SIG-M5 treated with dmso at 0.1 percent for 504 hours (cell line): ENCODE data around the gene ANTXRL.
"Not testable (repeated sequence)": the region's sequence is repeated elsewhere in the genome, so short reads cannot be mapped to it uniquely, and the experiment has no call there.

Source experiments
- DNase-seq: peaks from one replicate; lab custom pipeline; 2025; ENCODE audit not compliant: unreplicated experiment; lab: John Stamatoyannopoulos, UW

Gene ANTXRL

GRCh38 chr10:46254007-46254383, 32.8 kb upstream of the ANTXRL start:
- no peak for DNase-seq

GRCh38 chr10:46254467-46254866, 32.3 kb upstream of the ANTXRL start:
- no peak for DNase-seq

- DNase-seq = not testable (repeated sequence)
These were observed 31.6 kb upstream of the ANTXRL start for GRCh38 chr10:46255210-46255609.

GRCh38 chr10:46255801-46256747, 30.7 kb upstream of the ANTXRL start:
- DNase-seq = peak; percentile 7

- no peak for DNase-seq
These were observed 29.7 kb upstream of the ANTXRL start for GRCh38 chr10:46257099-46257498.

- DNase-seq = not testable (repeated sequence)
These were observed 23.8 kb upstream of the ANTXRL start for GRCh38 chr10:46262906-46263560.

- DNase-seq = no peak
These were observed 22.9 kb upstream of the ANTXRL start for GRCh38 chr10:46263831-46264268.

- no peak for DNase-seq
These were observed 22.5 kb upstream of the ANTXRL start for GRCh38 chr10:46264336-46264735.

GRCh38 chr10:46264737-46265368, 21.9 kb upstream of the ANTXRL start:
- no peak for DNase-seq

- not testable (repeated sequence) for DNase-seq
These were observed 21.1 kb upstream of the ANTXRL start for GRCh38 chr10:46265566-46266305.

GRCh38 chr10:46266306-46266985, 20.4 kb upstream of the ANTXRL start:
- DNase-seq = no peak

- no peak for DNase-seq
These were observed 19.4 kb upstream of the ANTXRL start for GRCh38 chr10:46267132-46267985.

GRCh38 chr10:46268076-46268881, 18.5 kb upstream of the ANTXRL start:
- no peak for DNase-seq

- DNase-seq = not testable (repeated sequence)
These were observed 17.2 kb upstream of the ANTXRL start for GRCh38 chr10:46269554-46270053.

- no peak for DNase-seq
These were observed 16.5 kb upstream of the ANTXRL start for GRCh38 chr10:46270086-46270811.

- DNase-seq = not testable (repeated sequence)
These were observed 15.8 kb upstream of the ANTXRL start for GRCh38 chr10:46270963-46271530.

- DNase-seq = not testable (repeated sequence)
These were observed 14.8 kb upstream of the ANTXRL start for GRCh38 chr10:46271795-46272499.
